GM19035 (cell line): ENCODE data around the gene ARFIP1.

ENCODE experiments used
- ATAC-seq: cut with Tn5 transposase; IDR thresholded peaks from one replicate; pipeline ENCODE4 v1.9.1; 2021; ENCODE audit not compliant: unreplicated experiment

Gene ARFIP1

GRCh38 chr4:152936446-152937335 is 156.9 kb downstream of the ARFIP1 start:
- ATAC-seq: no peak

GRCh38 chr4:152937336-152938236 is 157.8 kb downstream of the ARFIP1 start:
- peak; percentile 30 for ATAC-seq

GRCh38 chr4:152938237-152938947 is 158.6 kb downstream of the ARFIP1 start:
- no peak for ATAC-seq

- ATAC-seq: no peak
Measured at GRCh38 chr4:152939621-152940020, 159.9 kb downstream of the ARFIP1 start.

GRCh38 chr4:152940461-152940860 is 160.7 kb downstream of the ARFIP1 start:
- ATAC-seq: no peak

- no peak for ATAC-seq
Measured at GRCh38 chr4:152941411-152941810, 161.7 kb downstream of the ARFIP1 start.

- no peak for ATAC-seq
Measured at GRCh38 chr4:152942346-152942745, 162.6 kb downstream of the ARFIP1 start.

GRCh38 chr4:152943672-152944071 is 163.9 kb downstream of the ARFIP1 start:
- no peak for ATAC-seq

GRCh38 chr4:152944666-152945320 is 165.0 kb downstream of the ARFIP1 start:
- ATAC-seq: no peak

- no peak for ATAC-seq
Measured at GRCh38 chr4:152945639-152946038, 165.9 kb downstream of the ARFIP1 start.

- no peak for ATAC-seq
Measured at GRCh38 chr4:152946446-152946845, 166.7 kb downstream of the ARFIP1 start.

- no peak for ATAC-seq
Measured at GRCh38 chr4:152947311-152947710, 167.6 kb downstream of the ARFIP1 start.

GRCh38 chr4:152949930-152950329 is 170.2 kb downstream of the ARFIP1 start:
- ATAC-seq: no peak

GRCh38 chr4:152950402-152951274 is 170.9 kb downstream of the ARFIP1 start:
- no peak for ATAC-seq

GRCh38 chr4:152951348-152951747 is 171.6 kb downstream of the ARFIP1 start:
- no peak for ATAC-seq

GRCh38 chr4:152953514-152953913 is 173.8 kb downstream of the ARFIP1 start:
- no peak for ATAC-seq

GRCh38 chr4:152954741-152955140 is 175.0 kb downstream of the ARFIP1 start:
- no peak for ATAC-seq

- ATAC-seq: no peak
Measured at GRCh38 chr4:152956147-152956546, 176.4 kb downstream of the ARFIP1 start.

GRCh38 chr4:152956650-152957436 is 177.1 kb downstream of the ARFIP1 start:
- no peak for ATAC-seq
